Keratinocyte (primary cell): ENCODE data around the gene BTBD3. TPM values are rescaled to one million over a fixed set of nuclear protein-coding genes. Genes with fewer than 3 reads are reported as not detected.

Source experiments
- DNase-seq: peaks from one replicate; pipeline ENCODE4 v3.0.0-alpha.2; 2011; ENCODE audit warnings: low read depth, missing footprints, low spot score
- FAIRE-seq: peaks from 2 replicates; lab custom pipeline; 2011; peaks lifted over from hg19 to GRCh38; lab: Jason Lieb, UNC
- H2AFZ ChIP-seq: 2 replicates; pipeline ENCODE4 v1.6.0; 2012; ENCODE audit warnings: low read length, control low read depth, inconsistent platforms; ENCODE audit not compliant: control insufficient read depth
- H3K27ac ChIP-seq: 2 replicates; pipeline ENCODE4 v1.5.1; 2011; ENCODE audit warnings: low read length; ENCODE audit not compliant: control insufficient read depth, insufficient read depth
- H3K27me3 ChIP-seq: 3 replicates; pipeline ENCODE4 v1.6.0; 2011; ENCODE audit warnings: low read length; ENCODE audit not compliant: control insufficient read depth, insufficient read depth; ENCODE audit errors: extremely low read depth
- H3K36me3 ChIP-seq, 2 experiments: 2 replicates in 1 of 2; 3 replicates in 1 of 2; pipeline ENCODE4 v1.5.1; 2011; ENCODE audit warnings: low read length in 2 of 2, mild to moderate bottlenecking in 1 of 2; ENCODE audit not compliant: control insufficient read depth in 2 of 2, insufficient read depth in 2 of 2; ENCODE audit errors: extremely low read depth in 1 of 2
- H3K4me1 ChIP-seq: 3 replicates; pipeline ENCODE4 v1.5.1; 2011; ENCODE audit warnings: low read length; ENCODE audit not compliant: control insufficient read depth, insufficient read depth; ENCODE audit errors: extremely low read depth
- H3K4me2 ChIP-seq: 3 replicates; pipeline ENCODE4 v1.6.0; 2011; ENCODE audit warnings: low read depth, low read length; ENCODE audit not compliant: control insufficient read depth, insufficient read depth; ENCODE audit errors: extremely low read depth
- H3K4me3 ChIP-seq, 3 experiments: fragments of 200-600 bp in 1 of 3; sonication (generic) in 1 of 3; 2 replicates in 2 of 3; 3 replicates in 1 of 3; pipeline ENCODE4 v1.5.1; 2011 to 2016; ENCODE audit warnings: low read length in 3 of 3, mild to moderate bottlenecking in 3 of 3, control low read depth in 2 of 3, inconsistent platforms in 1 of 3, low read depth in 1 of 3, mixed read lengths in 1 of 3, mixed run types in 1 of 3, moderate library complexity in 1 of 3; ENCODE audit not compliant: control insufficient read depth in 2 of 3, insufficient read depth in 2 of 3; ENCODE audit errors: extremely low read depth in 1 of 3
- H3K79me2 ChIP-seq: 2 replicates; pipeline ENCODE4 v1.6.0; 2012; ENCODE audit warnings: low read length; ENCODE audit not compliant: control insufficient read depth, insufficient read depth
- H3K9ac ChIP-seq: 3 replicates; pipeline ENCODE4 v1.6.0; 2011; ENCODE audit warnings: low read length; ENCODE audit not compliant: control insufficient read depth, insufficient read depth; ENCODE audit errors: extremely low read depth
- H3K9me1 ChIP-seq: 3 replicates; pipeline ENCODE4 v1.6.0; 2011; ENCODE audit warnings: low read length; ENCODE audit not compliant: control insufficient read depth, insufficient read depth; ENCODE audit errors: extremely low read depth
- H3K9me3 ChIP-seq: 2 replicates; pipeline ENCODE4 v1.5.1; 2012; ENCODE audit warnings: low read depth, low read length; ENCODE audit not compliant: control insufficient read depth
- H4K20me1 ChIP-seq: 3 replicates; pipeline ENCODE4 v1.6.0; 2011; ENCODE audit warnings: low read length; ENCODE audit not compliant: control insufficient read depth, insufficient read depth; ENCODE audit errors: extremely low read depth
- EZH2 ChIP-seq: IDR thresholded peaks from one replicate; pipeline ENCODE4 v1.6.1; 2012; ENCODE audit warnings: inconsistent platforms, mild to moderate bottlenecking, low read length, moderate library complexity
- dilution Hi-C: fragments of 300-500 bp; cut with MboI; formaldehyde crosslinking; loops from one replicate; pipeline ENCODE4 v1.7.0; 2020; ENCODE audit warnings: low sequenced_read_pairs; ENCODE audit not compliant: extremely low pct_ligation_motif_present
- polyA plus RNA-seq, 5 experiments: library from polyadenylated mRNA; depleted of rRNA in 3 of 5; stranded (reverse) in 3 of 5; stranded (forward) in 1 of 5; unstranded in 1 of 5; fragments of >200 nt; gene quantifications; 1 replicate in 1 of 5; 2 replicates in 3 of 5; 3 replicates in 1 of 5; pipeline versions ENCODE4 v1.2.1 to v1.2.3, GENCODE V29; 2011 to 2012; ENCODE audit warnings: missing spikeins in 2 of 5, low read depth in 1 of 5, low replicate concordance in 1 of 5
- TF ChIP-seq, protein P1 (sequence below), 3 experiments: IDR thresholded peaks in 1 of 3; conservative IDR thresholded peaks in 1 of 3; optimal IDR thresholded peaks in 1 of 3; 2 replicates in 2 of 3; 3 replicates in 1 of 3; pipeline versions ENCODE3 to v1.5.1; 2011; ENCODE audit warnings: low read length in 3 of 3, mild to moderate bottlenecking in 3 of 3, moderate library complexity in 2 of 3, control low read depth in 1 of 3, inconsistent platforms in 1 of 3; ENCODE audit not compliant: insufficient read depth in 2 of 3; ENCODE audit errors: extremely low read depth in 1 of 3

The BTBD3 gene
- polyA plus RNA-seq, 1 donor (not counting 4 experiments of a cell fraction or from before 2014, with no cell fraction given) = 29.5 TPM

DNA sequence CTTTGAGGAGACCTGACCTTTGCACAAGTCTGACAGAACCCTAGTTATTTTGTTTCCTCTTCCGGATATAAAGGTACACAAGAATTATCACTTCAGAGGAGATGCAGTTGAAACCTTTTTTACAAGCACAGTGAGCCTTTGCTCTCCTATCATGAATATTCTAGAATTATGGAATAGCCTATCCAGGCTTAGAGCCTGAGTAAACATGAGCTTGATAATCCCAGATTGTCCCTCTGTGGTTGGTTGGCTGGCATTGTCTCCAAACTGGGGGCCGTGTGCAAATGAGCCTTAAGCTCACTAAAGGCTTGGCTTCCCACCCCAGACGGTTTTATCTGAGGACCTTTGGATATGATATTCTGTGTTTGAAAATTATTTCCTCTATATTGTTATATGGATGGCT lies 32.0 kb downstream of the BTBD3 start:
- Histone ChIP-seq H3K4me2 (no peak overlapping the region), H3K9me3 (no peaks in the 10 kb centered on the region), H3K9me1 (no peaks in the 10 kb centered on the region), H3K4me1 (no peaks in the 10 kb centered on the region), H3K36me3 (no peaks in the 10 kb centered on the region), H2AFZ (no peak overlapping the region), H3K79me2 (no peaks in the 10 kb centered on the region), H3K27ac (no peak overlapping the region), H3K27me3 (no peaks in the 10 kb centered on the region), H3K4me3 (no peak overlapping the region), H4K20me1 (no peaks in the 10 kb centered on the region), H3K9ac (no peak overlapping the region)
- dilution Hi-C loops = no loop called here
- DNase-seq = no peak
- TF ChIP-seq, protein P1, sequence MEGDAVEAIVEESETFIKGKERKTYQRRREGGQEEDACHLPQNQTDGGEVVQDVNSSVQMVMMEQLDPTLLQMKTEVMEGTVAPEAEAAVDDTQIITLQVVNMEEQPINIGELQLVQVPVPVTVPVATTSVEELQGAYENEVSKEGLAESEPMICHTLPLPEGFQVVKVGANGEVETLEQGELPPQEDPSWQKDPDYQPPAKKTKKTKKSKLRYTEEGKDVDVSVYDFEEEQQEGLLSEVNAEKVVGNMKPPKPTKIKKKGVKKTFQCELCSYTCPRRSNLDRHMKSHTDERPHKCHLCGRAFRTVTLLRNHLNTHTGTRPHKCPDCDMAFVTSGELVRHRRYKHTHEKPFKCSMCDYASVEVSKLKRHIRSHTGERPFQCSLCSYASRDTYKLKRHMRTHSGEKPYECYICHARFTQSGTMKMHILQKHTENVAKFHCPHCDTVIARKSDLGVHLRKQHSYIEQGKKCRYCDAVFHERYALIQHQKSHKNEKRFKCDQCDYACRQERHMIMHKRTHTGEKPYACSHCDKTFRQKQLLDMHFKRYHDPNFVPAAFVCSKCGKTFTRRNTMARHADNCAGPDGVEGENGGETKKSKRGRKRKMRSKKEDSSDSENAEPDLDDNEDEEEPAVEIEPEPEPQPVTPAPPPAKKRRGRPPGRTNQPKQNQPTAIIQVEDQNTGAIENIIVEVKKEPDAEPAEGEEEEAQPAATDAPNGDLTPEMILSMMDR (optimal IDR thresholded peaks at IDR 0.05 in 1 of 3, IDR thresholded peaks at IDR 0.05 in 1 of 3, conservative IDR thresholded peaks at IDR 0.05 in 1 of 3; ENCODE audit: extremely low read depth in 1 of 3, insufficient read depth in 2 of 3, low read length in 3 of 3) = no peak
- TF ChIP-seq EZH2 = no peak
- no peak for FAIRE-seq

DNA sequence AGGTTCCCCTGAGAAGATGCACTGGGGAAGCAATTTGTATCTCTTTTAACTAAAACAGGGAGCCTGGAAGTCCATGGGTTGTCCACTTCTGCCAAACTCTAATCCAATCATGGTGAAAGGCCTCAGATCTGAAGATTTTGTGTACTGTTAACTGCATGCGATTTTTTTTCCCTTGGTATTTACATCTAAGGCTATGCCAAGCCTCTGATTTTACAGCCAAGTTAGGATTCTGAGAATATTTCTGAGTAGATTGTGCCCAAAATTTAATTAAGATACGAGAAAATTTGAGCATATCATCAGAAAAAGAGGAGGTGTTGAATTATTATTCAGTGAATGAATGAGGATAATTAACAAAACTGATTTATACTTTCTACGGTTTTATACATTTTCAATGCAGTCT lies 34.0 kb downstream of the BTBD3 start:
- no peaks in the 10 kb centered on the region for H3K4me1 ChIP-seq
- no peaks in the 10 kb centered on the region for H3K9me3 ChIP-seq
- dilution Hi-C loops = no loop called here
- no peaks in the 10 kb centered on the region for H3K36me3 ChIP-seq
- no peak overlapping the region for H2AFZ ChIP-seq
- TF ChIP-seq EZH2 = no peak
- TF ChIP-seq, protein P1 (optimal IDR thresholded peaks at IDR 0.05 in 1 of 3, IDR thresholded peaks at IDR 0.05 in 1 of 3, conservative IDR thresholded peaks at IDR 0.05 in 1 of 3; ENCODE audit: extremely low read depth in 1 of 3, insufficient read depth in 2 of 3, low read length in 3 of 3) = no peak
- no peaks in the 10 kb centered on the region for H3K27me3 ChIP-seq
- H3K9ac ChIP-seq = no peak overlapping the region
- no peak overlapping the region for H3K27ac ChIP-seq
- H3K4me3 ChIP-seq = no peak overlapping the region
- H3K4me2 ChIP-seq = no peak overlapping the region
- no peaks in the 10 kb centered on the region for H4K20me1 ChIP-seq
- FAIRE-seq = no peak
- no peak for DNase-seq
- H3K79me2 ChIP-seq = no peaks in the 10 kb centered on the region
- H3K9me1 ChIP-seq = no peaks in the 10 kb centered on the region
